Lower leg skin (tissue), 4 donors: ENCODE measurements around the gene AKAP4. TPM values are rescaled to one million over a fixed set of nuclear protein-coding genes. Genes with fewer than 3 reads are reported as not detected.
A peak's percentile ranks its signal among the peaks of the same experiment; 100 is the strongest.

Source experiments
- DNase-seq, 2 donors: peaks; one replicate each; pipeline ENCODE4 v3.0.0-alpha.2; 2019; ENCODE audit warnings: low spot score in 2 of 2
- H3K4me3 ChIP-seq: fragments of 200-600 bp; sonication (generic); 2 replicates; pipeline ENCODE4 v1.5.1; 2017; ENCODE audit warnings: mild to moderate bottlenecking, low read depth; ENCODE audit not compliant: poor library complexity, severe bottlenecking
- POLR2A ChIP-seq, 2 donors: fragments of 450-650 bp; IDR thresholded peaks; one replicate each; pipeline ENCODE4 v1.6.1; 2016 to 2017; ENCODE audit warnings: antibody characterized with exemption in 2 of 2, mild to moderate bottlenecking in 1 of 2, moderate library complexity in 1 of 2
- WGBS, 2 donors: methylation state at CpG; one replicate each; pipeline ENCODE4 v1.1.5; 2018; 5-methylcytosine and 5-hydroxymethylcytosine counted together
- intact Hi-C: fragments of 100-400 bp; cut with DNase I; formaldehyde crosslinking; loops from one replicate; pipeline ENCODE4 v1.15.0; 2023; ENCODE audit warnings: low total_unique reads
- total RNA-seq, 4 donors: library from RNA; depleted of rRNA; stranded (reverse); fragments of >200 nt; gene quantifications; one replicate each; pipeline ENCODE4 v1.1.0, GENCODE V29; 2016
- TF ChIP-seq, protein P1 (sequence below), 3 donors: fragments of 450-650 bp; IDR thresholded peaks; one replicate each; pipeline ENCODE4 v1.5.1; 2016; ENCODE audit warnings: antibody characterized with exemption in 3 of 3, mild to moderate bottlenecking in 3 of 3, moderate library complexity in 2 of 3

The AKAP4 gene, protein sequence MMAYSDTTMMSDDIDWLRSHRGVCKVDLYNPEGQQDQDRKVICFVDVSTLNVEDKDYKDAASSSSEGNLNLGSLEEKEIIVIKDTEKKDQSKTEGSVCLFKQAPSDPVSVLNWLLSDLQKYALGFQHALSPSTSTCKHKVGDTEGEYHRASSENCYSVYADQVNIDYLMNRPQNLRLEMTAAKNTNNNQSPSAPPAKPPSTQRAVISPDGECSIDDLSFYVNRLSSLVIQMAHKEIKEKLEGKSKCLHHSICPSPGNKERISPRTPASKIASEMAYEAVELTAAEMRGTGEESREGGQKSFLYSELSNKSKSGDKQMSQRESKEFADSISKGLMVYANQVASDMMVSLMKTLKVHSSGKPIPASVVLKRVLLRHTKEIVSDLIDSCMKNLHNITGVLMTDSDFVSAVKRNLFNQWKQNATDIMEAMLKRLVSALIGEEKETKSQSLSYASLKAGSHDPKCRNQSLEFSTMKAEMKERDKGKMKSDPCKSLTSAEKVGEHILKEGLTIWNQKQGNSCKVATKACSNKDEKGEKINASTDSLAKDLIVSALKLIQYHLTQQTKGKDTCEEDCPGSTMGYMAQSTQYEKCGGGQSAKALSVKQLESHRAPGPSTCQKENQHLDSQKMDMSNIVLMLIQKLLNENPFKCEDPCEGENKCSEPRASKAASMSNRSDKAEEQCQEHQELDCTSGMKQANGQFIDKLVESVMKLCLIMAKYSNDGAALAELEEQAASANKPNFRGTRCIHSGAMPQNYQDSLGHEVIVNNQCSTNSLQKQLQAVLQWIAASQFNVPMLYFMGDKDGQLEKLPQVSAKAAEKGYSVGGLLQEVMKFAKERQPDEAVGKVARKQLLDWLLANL
- total RNA-seq: not detected

DNA sequence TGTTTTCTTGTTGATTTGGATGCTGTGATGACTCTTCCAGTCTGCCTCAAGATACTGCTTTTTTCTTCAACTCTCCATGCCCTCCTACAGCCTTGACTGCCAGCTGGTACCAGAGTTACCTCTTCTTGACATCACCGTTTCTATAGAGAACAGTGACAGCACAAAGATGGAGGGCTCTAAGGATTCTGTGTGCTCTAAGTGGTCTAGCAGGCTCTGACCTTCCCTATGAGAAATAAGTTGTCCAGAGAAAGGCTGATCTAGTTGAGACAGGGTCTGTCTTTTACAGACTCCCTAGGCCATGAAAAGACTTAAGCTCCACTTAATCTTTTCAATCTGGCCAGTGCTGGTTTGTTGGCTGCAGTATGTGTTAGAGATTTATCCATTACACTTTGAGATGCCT lies at the start of gene AKAP4:
Gene AKAP4 (minus strand): TSS at position 101 of the 400 bp plus-strand sequence. CDS start 118 bp downstream, outside the sequence.
- WGBS, 2 donors: 81 to 88% methylated on average over 1 of the region's 1 CpG
- TF ChIP-seq POLR2A (IDR thresholded peaks at IDR 0.05): no peak
- TF ChIP-seq, protein P1, sequence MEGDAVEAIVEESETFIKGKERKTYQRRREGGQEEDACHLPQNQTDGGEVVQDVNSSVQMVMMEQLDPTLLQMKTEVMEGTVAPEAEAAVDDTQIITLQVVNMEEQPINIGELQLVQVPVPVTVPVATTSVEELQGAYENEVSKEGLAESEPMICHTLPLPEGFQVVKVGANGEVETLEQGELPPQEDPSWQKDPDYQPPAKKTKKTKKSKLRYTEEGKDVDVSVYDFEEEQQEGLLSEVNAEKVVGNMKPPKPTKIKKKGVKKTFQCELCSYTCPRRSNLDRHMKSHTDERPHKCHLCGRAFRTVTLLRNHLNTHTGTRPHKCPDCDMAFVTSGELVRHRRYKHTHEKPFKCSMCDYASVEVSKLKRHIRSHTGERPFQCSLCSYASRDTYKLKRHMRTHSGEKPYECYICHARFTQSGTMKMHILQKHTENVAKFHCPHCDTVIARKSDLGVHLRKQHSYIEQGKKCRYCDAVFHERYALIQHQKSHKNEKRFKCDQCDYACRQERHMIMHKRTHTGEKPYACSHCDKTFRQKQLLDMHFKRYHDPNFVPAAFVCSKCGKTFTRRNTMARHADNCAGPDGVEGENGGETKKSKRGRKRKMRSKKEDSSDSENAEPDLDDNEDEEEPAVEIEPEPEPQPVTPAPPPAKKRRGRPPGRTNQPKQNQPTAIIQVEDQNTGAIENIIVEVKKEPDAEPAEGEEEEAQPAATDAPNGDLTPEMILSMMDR (IDR thresholded peaks at IDR 0.05): no peak
- H3K4me3 ChIP-seq: no peak within 1 kb of the TSS
- no peak for DNase-seq
- intact Hi-C loops: no loop called here

- intact Hi-C loops: no loop called here
- WGBS, 2 donors: 35 to 43% methylated on average over 8 of the region's 8 CpGs
- H3K4me3 ChIP-seq: no peak overlapping the region
- DNase-seq: peak in 1 of 2 donors; percentile 76
- TF ChIP-seq POLR2A (IDR thresholded peaks at IDR 0.05): no peak
- TF ChIP-seq, protein P1 (IDR thresholded peaks at IDR 0.05): no peak
Observed at GRCh38 chrX:50211510-50211909, 10.7 kb upstream of the AKAP4 start.

DNA sequence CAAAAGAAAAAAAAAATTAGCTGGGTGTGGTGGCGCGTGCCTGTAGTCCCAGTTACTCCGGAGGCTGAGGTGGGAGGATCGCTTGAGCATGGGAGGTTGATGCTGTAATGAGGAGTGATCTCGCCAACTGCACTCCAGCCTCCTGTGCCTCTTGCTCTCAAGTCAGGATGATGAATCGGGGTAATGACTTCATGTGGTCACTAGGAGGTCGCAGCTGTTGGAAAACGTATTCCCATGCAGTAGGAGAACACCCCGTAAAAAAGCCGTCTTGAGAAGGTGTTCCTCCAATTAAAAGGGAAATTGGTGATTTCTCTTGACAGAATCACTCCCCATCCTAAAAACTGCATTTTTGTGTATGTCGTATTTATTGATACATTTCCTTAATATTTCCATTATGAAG lies 5.9 kb upstream of the AKAP4 start:
- DNase-seq: no peak
- 71 to 84% methylated on average over 11 of the region's 11 CpGs for whole genome bisulfite sequencing, 2 donors
- H3K4me3 ChIP-seq: no peak overlapping the region
- intact Hi-C loops: no loop called here
- TF ChIP-seq POLR2A (IDR thresholded peaks at IDR 0.05): no peak
- TF ChIP-seq, protein P1 (IDR thresholded peaks at IDR 0.05): no peak

DNA sequence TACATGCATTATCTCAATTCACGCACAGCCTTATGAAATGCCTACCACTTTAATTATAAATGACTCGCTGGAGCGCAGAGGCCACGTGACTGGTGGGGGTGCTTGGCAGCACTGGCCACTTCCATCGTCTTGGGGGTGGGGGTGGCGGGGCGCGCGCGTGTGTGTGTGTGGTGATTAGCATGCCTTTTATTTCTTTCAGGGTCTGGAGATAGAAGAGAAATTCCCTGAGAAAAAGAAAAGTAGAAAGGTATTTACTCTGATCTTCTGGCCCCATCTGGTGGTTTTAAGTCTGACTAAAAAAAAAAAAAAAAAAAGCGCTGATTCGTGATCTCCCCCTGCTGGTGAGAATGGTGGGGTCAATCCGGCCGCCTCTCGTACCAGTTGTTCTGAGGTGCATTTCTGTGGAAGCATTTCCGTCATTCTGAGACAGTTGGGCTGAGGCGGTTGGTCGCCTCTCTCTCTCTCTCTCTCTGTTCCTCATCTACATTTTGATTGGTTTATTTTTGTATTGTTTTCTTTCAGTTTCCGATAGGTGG lies 3.6 kb upstream of the AKAP4 start, which contains the start of gene CCNB3:
Gene CCNB3 (plus strand): TSS at position 402 of the 536 bp plus-strand sequence. CDS start 80,399 bp downstream, outside the sequence.
- peak; percentile 33 to 90 for DNase-seq
- 1 to 9% methylated on average over 18 to 19 of the region's 19 CpGs for WGBS, 2 donors
- intact Hi-C loops: no loop called here
- H3K4me3 ChIP-seq: no peak within 1 kb of the TSS
- TF ChIP-seq, protein P1 (IDR thresholded peaks at IDR 0.05): no peak
- no peak for TF ChIP-seq POLR2A (IDR thresholded peaks at IDR 0.05)

GRCh38 chrX:50202539-50202938 lies 1.7 kb upstream of the AKAP4 start:
- DNase-seq: no peak
- TF ChIP-seq, protein P1 (IDR thresholded peaks at IDR 0.05): no peak
- no peak for TF ChIP-seq POLR2A (IDR thresholded peaks at IDR 0.05)
- intact Hi-C loops: no loop called here
- 57 to 64% methylated on average over 3 of the region's 3 CpGs for WGBS, 2 donors
- H3K4me3 ChIP-seq: no peak overlapping the region
